GM18868 (cell line): ENCODE data around the gene PEX16.
A peak's percentile ranks its signal among the peaks of the same experiment; 100 is the strongest.

ENCODE experiments used
- ATAC-seq: cut with Tn5 transposase; IDR thresholded peaks from one replicate; pipeline ENCODE4 v1.9.1; 2021; ENCODE audit warnings: mild to moderate bottlenecking, moderate library complexity; ENCODE audit not compliant: unreplicated experiment

The PEX16 gene

GRCh38 chr11:45899448-45900174 lies 18.1 kb downstream of the PEX16 start:
- peak; percentile 73 for ATAC-seq

GRCh38 chr11:45899086-45899447 lies 18.6 kb downstream of the PEX16 start:
- no peak for ATAC-seq

GRCh38 chr11:45897556-45897955 lies 20.1 kb downstream of the PEX16 start:
- no peak for ATAC-seq

- ATAC-seq, result no peak
Measured at GRCh38 chr11:45896422-45896984, 21.2 kb downstream of the PEX16 start.

- ATAC-seq, result no peak
Measured at GRCh38 chr11:45895553-45896259, 22.0 kb downstream of the PEX16 start.

GRCh38 chr11:45894555-45895247 lies 23.0 kb downstream of the PEX16 start:
- ATAC-seq, result no peak

- ATAC-seq, result no peak
Measured at GRCh38 chr11:45892856-45893255, 24.8 kb downstream of the PEX16 start.

GRCh38 chr11:45890886-45891550 lies 26.7 kb downstream of the PEX16 start:
- ATAC-seq, result no peak

- no peak for ATAC-seq
Measured at GRCh38 chr11:45889966-45890365, 27.7 kb downstream of the PEX16 start.

GRCh38 chr11:45889555-45889954 lies 28.1 kb downstream of the PEX16 start:
- ATAC-seq, result no peak

- ATAC-seq, result no peak
Measured at GRCh38 chr11:45887587-45887986, 30.1 kb downstream of the PEX16 start.

- no peak for ATAC-seq
Measured at GRCh38 chr11:45886816-45887520, 30.7 kb downstream of the PEX16 start.

- ATAC-seq, result no peak
Measured at GRCh38 chr11:45885921-45886721, 31.6 kb downstream of the PEX16 start.

GRCh38 chr11:45885274-45885920 lies 32.3 kb downstream of the PEX16 start, which contains the start of gene MAPK8IP1:
MAPK8IP1 (plus strand) TSS chr11:45885651; CDS start chr11:45885821, 170 bp downstream.
- ATAC-seq, result peak; percentile 67

GRCh38 chr11:45884596-45885185 lies 33.0 kb downstream of the PEX16 start:
- ATAC-seq, result no peak

GRCh38 chr11:45881708-45882368 lies 35.8 kb downstream of the PEX16 start:
- ATAC-seq, result no peak

- ATAC-seq, result no peak
Measured at GRCh38 chr11:45880772-45881570, 36.7 kb downstream of the PEX16 start.
